GM21360 (cell line): ENCODE results near the gene MDK.

ENCODE experiments used
- ATAC-seq: cut with Tn5 transposase; IDR thresholded peaks from one replicate; pipeline ENCODE4 v1.9.1; 2021; ENCODE audit warnings: mild to moderate bottlenecking, moderate library complexity; ENCODE audit not compliant: unreplicated experiment

Gene MDK

GRCh38 chr11:46347637-46348311 lies 33.7 kb upstream of the MDK start:
- no peak for ATAC-seq

DNA sequence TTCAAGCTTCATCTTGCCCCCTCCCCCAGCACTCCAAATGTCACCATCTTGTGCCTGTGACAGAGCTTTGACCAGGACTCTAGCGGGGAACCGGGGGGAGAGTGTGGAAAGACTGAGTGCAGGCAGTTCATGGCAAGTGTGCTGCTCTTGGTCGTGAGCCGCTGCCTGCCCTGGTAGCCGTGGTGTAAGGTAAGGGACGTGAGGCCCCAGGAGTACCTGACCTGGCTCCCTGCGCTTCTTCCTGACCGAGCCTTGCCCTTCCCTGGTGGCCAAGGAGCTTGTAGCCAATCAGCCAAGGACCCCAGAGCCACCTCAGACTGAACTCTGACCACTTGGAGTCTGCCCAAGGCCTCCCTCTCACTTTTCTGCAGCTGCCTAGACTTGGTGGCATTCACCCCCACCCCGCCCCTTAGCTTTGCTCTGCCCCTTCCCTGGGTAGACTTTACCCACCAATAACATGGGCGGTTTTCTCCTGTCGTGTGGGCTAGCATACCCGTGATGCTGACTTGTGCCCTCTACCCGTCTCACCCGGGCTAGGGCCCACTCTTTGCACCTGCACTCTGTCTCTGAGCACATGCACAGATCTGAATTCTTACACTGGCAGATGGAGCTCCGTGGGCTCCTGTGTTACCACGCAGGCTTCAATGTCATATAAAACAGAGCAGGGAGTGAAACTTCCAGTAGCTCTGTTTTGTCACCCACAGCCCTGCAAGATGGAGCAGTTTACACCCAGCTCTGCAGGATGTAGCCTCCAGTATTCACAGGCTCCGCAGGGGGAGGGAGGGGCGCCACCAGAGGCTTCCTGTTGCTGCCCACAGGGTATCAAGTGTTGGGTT lies 32.7 kb upstream of the MDK start:
- no peak for ATAC-seq

- no peak for ATAC-seq
Observed at GRCh38 chr11:46350695-46351094, 30.8 kb upstream of the MDK start.

DNA sequence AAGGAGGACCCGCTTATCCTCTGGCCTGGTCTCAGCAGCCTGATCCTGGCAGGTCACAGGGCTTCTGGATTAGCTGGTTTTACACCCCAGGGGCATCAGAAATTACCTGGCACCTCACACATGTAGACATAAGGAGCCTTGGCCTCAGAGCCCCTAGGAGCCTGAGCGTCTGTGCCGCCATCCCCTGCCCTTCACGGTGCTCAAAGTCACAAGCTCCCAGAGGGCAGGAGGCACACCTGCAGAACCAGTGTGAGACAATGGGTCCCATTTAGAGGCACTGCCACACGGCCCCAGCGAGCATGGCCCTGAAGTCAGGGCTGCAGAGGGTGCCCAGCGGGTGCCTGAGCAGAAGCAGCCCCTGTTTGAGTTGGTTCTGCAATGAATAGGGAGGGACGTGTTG lies 30.3 kb upstream of the MDK start:
- ATAC-seq = no peak

DNA sequence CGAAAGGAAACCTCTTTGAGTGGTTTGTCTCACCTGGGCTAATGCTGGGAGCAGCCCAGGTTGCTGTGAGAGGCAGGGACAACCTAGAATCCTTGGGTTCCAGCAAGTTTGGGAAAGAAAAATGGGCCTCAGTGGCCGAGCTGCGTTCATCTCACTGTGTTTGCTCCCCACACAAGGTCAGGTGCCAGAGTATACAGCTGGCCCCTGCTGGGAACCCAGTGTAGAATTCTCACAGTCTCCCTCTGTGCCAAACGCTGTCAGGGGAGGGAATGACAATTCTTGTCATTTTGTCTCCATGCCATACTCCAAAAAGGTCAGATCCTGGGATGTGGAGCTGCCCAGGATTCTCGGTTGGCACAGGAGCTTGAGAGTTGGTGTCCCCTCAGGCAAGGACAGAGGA lies 29.9 kb upstream of the MDK start:
- ATAC-seq = no peak

DNA sequence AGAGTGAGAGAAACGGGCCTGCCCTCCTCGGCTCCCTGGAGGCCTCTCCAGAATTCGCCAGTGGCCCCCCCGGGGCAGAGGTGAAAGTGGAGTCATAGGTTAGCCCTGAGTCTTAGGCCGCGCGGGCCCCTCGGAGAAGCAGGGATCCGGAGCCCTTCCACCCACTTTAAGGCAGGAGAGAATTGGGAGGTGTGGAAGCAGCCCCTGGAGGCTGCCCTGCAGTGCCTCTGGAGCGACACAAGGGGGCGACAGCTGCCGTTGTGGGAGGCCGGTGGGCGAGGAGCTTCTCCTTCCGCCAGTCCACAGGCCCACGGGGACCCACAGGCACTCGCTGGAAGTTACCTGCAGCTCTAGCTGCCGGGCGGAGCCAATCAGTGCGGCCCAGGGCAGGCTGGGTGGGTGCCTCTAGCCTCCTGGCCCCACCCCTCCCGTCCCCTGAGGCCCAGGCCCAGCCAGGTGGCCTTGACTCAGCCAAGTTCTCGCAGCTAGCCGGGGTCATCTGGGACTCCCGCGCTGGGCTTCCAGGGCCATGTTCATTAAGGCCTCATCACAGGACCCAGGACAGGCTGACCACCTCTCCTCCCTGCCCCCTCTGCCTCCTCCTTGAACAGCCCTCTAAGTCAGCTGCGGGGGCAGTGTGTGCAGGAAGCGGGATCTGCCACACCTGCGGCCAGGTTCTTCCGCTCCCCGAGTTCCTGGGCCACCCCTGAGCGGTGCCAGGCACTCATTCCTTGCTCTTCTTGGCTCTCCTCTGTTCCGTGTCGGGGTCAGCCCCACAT lies 29.2 kb upstream of the MDK start:
- ATAC-seq = no peak

GRCh38 chr11:46353698-46354097 lies 27.8 kb upstream of the MDK start:
- ATAC-seq = no peak

DNA sequence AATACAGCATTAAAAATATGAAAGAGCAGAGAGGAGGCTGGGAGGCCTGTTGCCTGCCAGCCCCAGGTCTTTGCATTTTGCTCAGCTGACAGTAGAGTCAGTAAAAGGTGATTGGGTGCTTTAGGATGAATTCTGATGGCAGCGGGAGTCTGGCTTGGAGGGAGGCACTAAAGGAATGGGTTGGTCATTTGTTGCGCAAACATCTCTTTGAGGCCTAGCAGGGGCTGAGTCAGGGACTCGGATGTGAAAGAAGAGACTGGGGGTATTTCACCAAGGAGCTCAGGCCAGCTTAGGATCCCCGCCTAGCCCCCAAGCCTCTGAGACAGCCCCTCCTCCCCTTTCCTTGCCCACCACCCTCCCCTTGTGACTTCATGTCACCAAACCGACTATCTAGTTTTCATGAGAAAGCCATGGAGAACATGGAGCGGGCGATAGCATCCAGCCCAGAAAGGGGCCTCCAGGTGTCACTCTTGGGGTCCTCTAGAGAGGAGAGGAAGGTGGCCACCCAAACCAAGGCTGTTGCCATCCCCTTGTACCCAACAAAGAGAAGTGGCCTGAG lies 24.5 kb upstream of the MDK start:
- no peak for ATAC-seq

DNA sequence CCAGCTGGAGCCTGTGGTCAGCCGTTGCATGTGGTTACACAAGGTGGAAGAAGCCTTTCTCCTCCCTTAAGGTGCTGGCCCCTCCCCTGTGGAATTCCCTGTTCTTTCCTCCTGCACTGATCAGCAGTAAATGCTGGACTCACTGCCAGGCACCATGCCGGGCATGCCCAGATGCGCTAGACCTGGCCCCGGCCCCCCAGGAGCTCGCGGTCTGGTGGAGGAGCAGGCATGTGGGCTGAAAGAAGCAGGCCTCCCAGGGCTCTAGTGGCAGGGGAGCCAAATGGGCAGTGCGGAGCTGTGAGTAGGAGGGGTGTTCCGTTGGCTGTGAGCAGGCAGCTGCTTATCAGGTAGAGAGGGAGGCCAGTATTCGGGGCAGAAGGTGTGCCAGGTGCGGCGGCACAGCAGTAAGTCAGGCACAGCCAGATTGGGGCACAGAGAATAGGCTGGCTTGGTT lies 24.0 kb upstream of the MDK start:
- ATAC-seq = no peak

GRCh38 chr11:46359953-46360352 lies 21.5 kb upstream of the MDK start:
- ATAC-seq = no peak

- no peak for ATAC-seq
Observed at GRCh38 chr11:46360878-46361277, 20.6 kb upstream of the MDK start.

- no peak for ATAC-seq
Observed at GRCh38 chr11:46361283-46362155, 19.9 kb upstream of the MDK start.

DNA sequence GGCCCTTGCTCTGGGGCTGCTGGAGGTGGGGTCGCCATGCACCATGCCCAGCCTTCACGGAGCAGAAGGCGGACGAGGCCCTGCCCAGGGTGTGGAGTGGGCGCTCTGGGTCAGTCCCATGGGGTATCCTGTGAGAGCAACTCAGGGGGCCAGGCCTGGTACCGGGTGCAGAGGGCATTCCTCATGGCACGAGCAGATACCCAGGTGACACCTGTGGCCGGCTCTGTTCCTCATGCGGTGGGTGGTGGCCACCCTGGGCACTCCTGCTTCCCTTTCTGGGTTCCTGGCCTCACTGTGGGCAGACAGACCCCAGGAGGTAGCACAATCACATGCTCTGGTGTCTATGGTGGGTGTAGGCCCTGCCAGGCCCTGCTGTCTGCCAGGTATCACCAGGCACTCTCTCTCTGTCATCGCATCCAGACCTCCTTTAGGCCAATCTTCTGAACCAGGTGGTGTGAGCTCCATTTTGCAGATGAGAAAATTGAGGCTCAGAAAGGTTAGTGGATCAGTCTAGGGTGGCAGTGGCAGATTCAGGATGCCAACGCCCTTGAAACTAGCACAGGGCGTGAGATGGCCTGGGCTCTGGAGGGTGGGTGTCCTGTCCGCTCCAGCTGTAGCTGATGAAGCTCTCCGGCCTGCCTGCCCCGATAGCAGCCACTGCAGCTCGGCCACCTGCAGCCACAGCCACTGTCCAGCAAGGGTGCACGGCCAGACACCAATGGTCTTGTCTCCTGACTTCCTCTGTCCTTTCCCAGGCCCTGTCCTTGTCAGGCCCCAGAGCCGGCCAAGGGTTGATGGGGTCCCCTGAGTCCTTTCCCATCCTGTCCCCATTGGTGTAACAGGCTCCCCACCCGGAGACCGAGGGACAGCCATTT lies 19.1 kb upstream of the MDK start:
- ATAC-seq = no peak

- ATAC-seq = no peak
Observed at GRCh38 chr11:46363031-46363407, 18.4 kb upstream of the MDK start.

GRCh38 chr11:46363455-46364005 lies 17.9 kb upstream of the MDK start:
- no peak for ATAC-seq

- no peak for ATAC-seq
Observed at GRCh38 chr11:46364056-46364455, 17.4 kb upstream of the MDK start.

- no peak for ATAC-seq
Observed at GRCh38 chr11:46364791-46365190, 16.7 kb upstream of the MDK start.

GRCh38 chr11:46366260-46366659 lies 15.2 kb upstream of the MDK start:
- ATAC-seq = no peak

- ATAC-seq = no peak
Observed at GRCh38 chr11:46366661-46367161, 14.8 kb upstream of the MDK start.
